HepG2 (cell line): ENCODE data around the gene CNNM2. TPM values are rescaled to one million over a fixed set of nuclear protein-coding genes. Genes with fewer than 3 reads are reported as not detected.

Source experiments
- ARID3A ChIP-seq: IDR thresholded peaks from 2 replicates; pipeline ENCODE4 v1.6.1; 2012; ENCODE audit warnings: low read depth, low read length, improper control_type of control experiment
- ATF3 ChIP-seq: sonication (generic); formaldehyde crosslinking; IDR thresholded peaks from 2 replicates; pipeline ENCODE4 v1.4.0; 2020; ENCODE audit warnings: missing genetic modification reagents
- CREM ChIP-seq, 2 experiments: sonication (generic) in 1 of 2; formaldehyde crosslinking in 1 of 2; IDR thresholded peaks; 2 replicates each; pipeline versions ENCODE4 v1.4.0 to v1.6.1; 2016 to 2020; ENCODE audit warnings: antibody characterized with exemption in 1 of 2, mild to moderate bottlenecking in 1 of 2, missing genetic modification reagents in 1 of 2
- DZIP1 ChIP-seq: sonication (generic); formaldehyde crosslinking; IDR thresholded peaks from 2 replicates; pipeline ENCODE4 v1.5.0; 2020; ENCODE audit warnings: mild to moderate bottlenecking, missing genetic modification reagents
- MYPOP ChIP-seq: sonication (generic); formaldehyde crosslinking; IDR thresholded peaks from 2 replicates; pipeline ENCODE4 v1.8.1; 2023; ENCODE audit warnings: mild to moderate bottlenecking, moderate library complexity, missing genetic modification reagents
- SAFB2 ChIP-seq: sonication (generic); formaldehyde crosslinking; IDR thresholded peaks from 2 replicates; pipeline ENCODE4 v1.5.1; 2020; ENCODE audit warnings: missing genetic modification reagents, low read depth, mild to moderate bottlenecking, borderline replicate concordance
- SNAPC2 ChIP-seq: sonication (generic); formaldehyde crosslinking; IDR thresholded peaks from 2 replicates; pipeline ENCODE4 v1.8.1; 2022; ENCODE audit warnings: mild to moderate bottlenecking, missing genetic modification reagents
- SRSF1 ChIP-seq: fragments of 200-400 bp; formaldehyde crosslinking; optimal IDR thresholded peaks from 2 replicates; pipeline ENCODE3; 2017; ENCODE audit warnings: mild to moderate bottlenecking, low read depth, low read length, moderate library complexity
- ZHX2 ChIP-seq, 2 experiments: sonication (generic) in 1 of 2; formaldehyde crosslinking in 1 of 2; IDR thresholded peaks; 2 replicates each; pipeline versions ENCODE4 v1.6.1 to v1.9.0; 2014 to 2022; ENCODE audit warnings: antibody characterized with exemption in 1 of 2, borderline replicate concordance in 1 of 2, inconsistent platforms in 1 of 2, low read depth in 1 of 2, missing genetic modification reagents in 1 of 2
- ZNF275 ChIP-seq: sonication (generic); formaldehyde crosslinking; IDR thresholded peaks from 2 replicates; pipeline ENCODE4 v1.8.0; 2022; ENCODE audit warnings: missing genetic modification reagents, mild to moderate bottlenecking, inconsistent platforms, borderline replicate concordance
- ZZZ3 ChIP-seq: sonication (generic); formaldehyde crosslinking; IDR thresholded peaks from 2 replicates; pipeline ENCODE4 v1.4.0; 2020; ENCODE audit warnings: missing genetic modification reagents, mild to moderate bottlenecking, borderline replicate concordance
- polyA plus RNA-seq, 8 experiments: library from polyadenylated mRNA; depleted of rRNA in 3 of 8; stranded (reverse) in 7 of 8; unstranded in 1 of 8; fragments of >200 nt; fragmentation: Illumina TruSeq in 4 of 8; extraction: Trizol in 4 of 8; gene quantifications; 2 replicates each; pipeline versions ENCODE4 v1.2.1 to v1.2.3, GENCODE V29; 2011 to 2016; ENCODE audit warnings: low read depth in 4 of 8, missing spikeins in 1 of 8, mixed read lengths in 1 of 8; ENCODE audit not compliant: insufficient read depth in 1 of 8
- total RNA-seq, 5 experiments: library from RNA; depleted of rRNA; stranded (reverse); fragments of >200 nt; fragmentation: Illumina TruSeq; extraction: Trizol; gene quantifications; 2 replicates each; pipeline ENCODE4 v1.2.3, GENCODE V29; 2016; ENCODE audit warnings: low read depth in 1 of 5

The CNNM2 gene
- total and polyA plus RNA-seq, 2 of the 13 experiments (the other 11 are each of a cell fraction or from before 2014, with no cell fraction given): 7.1 to 9.0 TPM

GRCh38 chr10:103053659-103054581 lies 135.8 kb downstream of the CNNM2 start (continued):
- TF ChIP-seq CREM (IDR thresholded peaks at IDR 0.05): peak; percentile 73; the same call in 1 of the 2 replicates
- TF ChIP-seq CREM (CRISPR knock-in tag; IDR thresholded peaks at IDR 0.05): no peak
- 0 out of 2 replicates have a peak, but pooled peaks have one; percentile 44 for TF ChIP-seq ATF3 (CRISPR knock-in tag)
- peak; percentile 49; the same call in 1 of the 2 replicates for TF ChIP-seq ARID3A
- TF ChIP-seq ZHX2 (IDR thresholded peaks at IDR 0.05; ENCODE audit: low read depth): peak; percentile 70; the same call in 1 of the 2 replicates
- TF ChIP-seq ZHX2 (CRISPR knock-in tag; IDR thresholded peaks at IDR 0.05; ENCODE audit: borderline replicate concordance): 0 out of 2 replicates have a peak, but pooled peaks have one; percentile 27
- peak; percentile 88; the same call in 1 of the 2 replicates for TF ChIP-seq MYPOP (CRISPR knock-in tag)
- no peak for TF ChIP-seq ZZZ3 (CRISPR knock-in tag)
- TF ChIP-seq ZNF275: no peak; the same call in 1 of the 2 replicates
- no peak for TF ChIP-seq SRSF1
- no peak; the same call in 1 of the 2 replicates for TF ChIP-seq SAFB2
- no peak for TF ChIP-seq SNAPC2
- no peak for TF ChIP-seq DZIP1 (CRISPR knock-in tag)
